Middle frontal gyrus (tissue), 1 donor: ENCODE measurements around the gene ASCC1.

Experiments used
- DNase-seq: peaks from one replicate; pipeline ENCODE4 v3.0.0-alpha.2; 2015; ENCODE audit warnings: low spot score; ENCODE audit errors: extremely low spot score

The ASCC1 gene

DNA sequence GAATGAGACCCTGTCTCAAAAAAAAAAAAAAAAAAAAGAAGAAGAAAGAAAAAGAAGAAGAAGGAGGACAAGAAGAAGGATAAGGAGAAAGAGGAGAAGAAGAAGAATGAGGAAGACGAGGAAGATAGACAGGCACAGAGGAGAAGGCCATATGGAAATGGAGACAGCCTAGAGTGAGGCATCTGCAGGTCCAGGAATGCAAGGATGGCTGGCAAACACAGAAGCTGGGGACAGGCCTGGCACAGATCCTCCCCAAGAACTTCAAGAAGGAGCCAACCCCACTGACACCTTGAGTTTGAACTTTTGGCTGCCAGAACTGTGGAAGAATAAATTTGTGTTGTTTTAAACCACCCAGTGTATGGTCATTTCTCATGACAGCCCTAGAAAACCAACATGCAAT is 166.6 kb downstream of the ASCC1 start:
- DNase-seq, result no peak

DNA sequence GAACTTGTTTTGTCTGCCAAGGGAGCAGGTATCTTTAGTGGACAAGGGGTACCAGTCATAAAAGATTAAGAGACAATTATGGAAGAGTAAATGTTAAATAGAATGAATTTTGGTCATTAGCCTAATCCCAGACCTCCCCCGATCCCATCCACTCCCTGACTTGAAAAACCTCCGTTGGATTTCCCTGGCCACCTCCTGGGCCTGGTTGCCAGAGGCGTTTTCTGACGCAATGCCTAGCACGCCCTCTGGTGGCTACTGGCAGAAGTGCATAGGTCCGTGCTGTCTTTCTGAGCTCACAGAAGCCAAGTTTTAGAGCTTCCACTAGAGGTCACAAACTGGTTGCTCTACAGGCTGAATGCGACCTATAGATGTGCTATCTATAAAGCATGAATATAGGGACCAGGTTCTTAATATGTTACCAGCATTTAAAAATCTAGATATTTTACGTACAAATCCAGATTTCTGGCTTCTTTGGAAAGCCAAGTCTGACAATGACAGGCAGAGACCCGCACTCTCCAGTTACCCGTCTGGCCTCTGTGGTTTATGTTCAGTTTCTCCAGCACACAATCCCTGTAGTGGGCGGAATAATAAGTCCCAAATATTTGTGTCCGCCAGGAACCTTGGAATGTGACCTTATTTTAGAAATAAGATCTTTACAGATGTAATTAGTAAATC is 167.5 kb downstream of the ASCC1 start:
- peak; percentile 91 for DNase-seq
